K562 (cell line): Measurements from ENCODE around the gene C18orf32. TPM values are rescaled to one million over a fixed set of nuclear protein-coding genes. Genes with fewer than 3 reads are reported as not detected.

Source experiments
- CBX5 ChIP-seq: IDR thresholded peaks from 2 replicates; pipeline ENCODE4 v1.6.1; 2014; ENCODE audit warnings: low read depth, borderline replicate concordance
- CTCF ChIP-seq, 3 experiments: IDR thresholded peaks in 2 of 3; conservative IDR thresholded peaks in 1 of 3; 2 replicates each; pipeline ENCODE4 v1.5.1; 2011 to 2012; ENCODE audit warnings: low read length in 3 of 3, mild to moderate bottlenecking in 3 of 3, control low read depth in 2 of 3, improper control_type of control experiment in 1 of 3, inconsistent platforms in 1 of 3, low read depth in 1 of 3, mixed read lengths in 1 of 3, moderate library complexity in 1 of 3; ENCODE audit not compliant: insufficient read depth in 2 of 3
- RAD21 ChIP-seq, 2 experiments: fragments of 250-450 bp in 1 of 2; fragments of 450-650 bp in 1 of 2; sonication (Bioruptor Pico) in 1 of 2; formaldehyde crosslinking in 1 of 2; IDR thresholded peaks in 1 of 2; conservative IDR thresholded peaks in 1 of 2; 2 replicates each; pipeline versions ENCODE4 v1.4.0 to v1.8.0; 2020 to 2022; ENCODE audit warnings: mild to moderate bottlenecking in 2 of 2, moderate library complexity in 1 of 2
- REST ChIP-seq, 2 experiments: fragments of 450-650 bp; formaldehyde crosslinking in 1 of 2; IDR thresholded peaks; 2 replicates each; pipeline versions ENCODE4 v1.4.0 to v1.6.1; 2014 to 2020; ENCODE audit warnings: mild to moderate bottlenecking in 2 of 2, borderline replicate concordance in 1 of 2, low read depth in 1 of 2
- polyA plus RNA-seq, 8 experiments: library from polyadenylated mRNA; depleted of rRNA in 4 of 8; stranded (reverse) in 5 of 8; unstranded in 3 of 8; fragments of >200 nt; fragmentation: Nextera tagmentation in 2 of 8; fragmentation: Illumina TruSeq in 1 of 8; extraction: Ambion mirVana in 2 of 8; extraction: Trizol in 1 of 8; gene quantifications; 2 replicates each; pipeline versions ENCODE4 v1.2.1 to v1.2.3, GENCODE V29; 2011 to 2014; ENCODE audit warnings: inconsistent platforms in 1 of 8, missing spikeins in 1 of 8
- total RNA-seq, 7 experiments: library from RNA; depleted of rRNA in 6 of 7; stranded (reverse); fragments of >200 nt in 6 of 7; fragmentation: Illumina TruSeq in 2 of 7; extraction: Trizol in 2 of 7; gene quantifications; 2 replicates each; pipeline versions ENCODE4 v1.2.1 to v1.2.3, GENCODE V29; 2011 to 2021; ENCODE audit warnings: low replicate concordance in 1 of 7

C18orf32 gene
- total and polyA plus RNA-seq, 9 of the 15 experiments (the other 6 are each of a cell fraction or from before 2014, with no cell fraction given) = 8.5 to 35.0 (median 20.4) TPM

GRCh38 chr18:49447810-49448745 lies 39.0 kb downstream of the C18orf32 start (continued):
- peak; percentile 19 to 43 (median 40); a peak in 4 of 6 replicates for TF ChIP-seq CTCF (IDR thresholded peaks at IDR 0.05 in 2 of 3, conservative IDR thresholded peaks at IDR 0.05 in 1 of 3; ENCODE audit: insufficient read depth in 2 of 3, low read depth in 1 of 3, low read length in 3 of 3)
- no peak for TF ChIP-seq REST (IDR thresholded peaks at IDR 0.05; ENCODE audit: borderline replicate concordance)
- no peak for TF ChIP-seq REST (CRISPR knock-in tag; IDR thresholded peaks at IDR 0.05; ENCODE audit: low read depth)
- TF ChIP-seq CBX5 = 0 out of 2 replicates have a peak, but pooled peaks have one; percentile 67
- peak in 1 of 2 experiments; percentile 43; a peak in 2 of 4 replicates for TF ChIP-seq RAD21 (CRISPR knock-in tag; conservative IDR thresholded peaks at IDR 0.05 in 1 of 2, IDR thresholded peaks at IDR 0.05 in 1 of 2)
